ENCODE data around the gene FAM107B. TPM values are rescaled to one million over a fixed set of nuclear protein-coding genes. Genes with fewer than 3 reads are reported as not detected.

The FAM107B gene
- total RNA-seq, 3 donors from 2014 or later: 30.8 to 56.1 (median 51.8) TPM

DNA sequence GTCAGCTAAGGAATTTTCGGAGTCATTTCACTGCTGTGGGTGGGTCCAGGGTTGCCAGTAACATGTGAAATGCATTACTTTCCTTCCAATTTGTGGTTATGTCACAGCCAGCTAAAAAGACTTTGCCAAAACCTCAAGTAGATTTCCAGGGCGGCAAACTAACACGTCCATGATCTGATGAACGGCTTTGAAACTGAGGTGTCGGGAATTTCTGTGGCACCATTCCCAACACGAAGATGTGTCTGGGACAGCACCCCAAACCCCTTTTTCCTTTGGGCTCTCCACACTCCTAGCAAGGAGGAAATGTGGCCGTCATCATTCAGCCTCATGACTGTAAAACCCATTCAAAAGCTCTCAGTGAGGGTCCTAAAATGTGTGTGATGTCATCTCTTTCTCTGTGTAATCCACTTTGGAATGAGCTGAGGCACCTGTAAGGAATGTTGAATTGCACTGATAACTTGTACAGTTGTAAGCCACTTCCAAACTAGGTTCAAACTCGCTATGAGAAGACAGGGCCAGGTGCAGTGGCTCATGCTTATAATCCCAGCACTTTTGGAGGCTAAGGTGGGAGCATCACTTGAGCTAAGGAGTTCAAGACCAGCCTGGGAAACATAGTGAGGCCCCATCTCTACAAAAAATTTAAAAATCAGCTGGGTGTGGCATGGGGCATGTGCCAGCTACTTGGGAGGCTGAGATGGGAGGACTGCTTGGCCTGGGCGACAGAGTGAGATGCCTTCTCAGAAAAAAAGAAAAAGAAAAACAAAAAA lies 297.9 kb downstream of the FAM107B start:
- Histone ChIP-seq H3K27ac (no peak overlapping the region), H3K4me3 (no peak overlapping the region), H3K36me3 (no peaks in the 10 kb centered on the region), H3K9me3 (no peaks in the 10 kb centered on the region), H3K4me1 (no peaks in the 10 kb centered on the region), H3K27me3 (no peaks in the 10 kb centered on the region)
- no peak for DNase-seq (ENCODE audit: low spot score in 2 of 2)
- intact Hi-C loops (cut with DNase I; ENCODE audit: low total_unique reads): no loop called here
- TF ChIP-seq, protein P1, sequence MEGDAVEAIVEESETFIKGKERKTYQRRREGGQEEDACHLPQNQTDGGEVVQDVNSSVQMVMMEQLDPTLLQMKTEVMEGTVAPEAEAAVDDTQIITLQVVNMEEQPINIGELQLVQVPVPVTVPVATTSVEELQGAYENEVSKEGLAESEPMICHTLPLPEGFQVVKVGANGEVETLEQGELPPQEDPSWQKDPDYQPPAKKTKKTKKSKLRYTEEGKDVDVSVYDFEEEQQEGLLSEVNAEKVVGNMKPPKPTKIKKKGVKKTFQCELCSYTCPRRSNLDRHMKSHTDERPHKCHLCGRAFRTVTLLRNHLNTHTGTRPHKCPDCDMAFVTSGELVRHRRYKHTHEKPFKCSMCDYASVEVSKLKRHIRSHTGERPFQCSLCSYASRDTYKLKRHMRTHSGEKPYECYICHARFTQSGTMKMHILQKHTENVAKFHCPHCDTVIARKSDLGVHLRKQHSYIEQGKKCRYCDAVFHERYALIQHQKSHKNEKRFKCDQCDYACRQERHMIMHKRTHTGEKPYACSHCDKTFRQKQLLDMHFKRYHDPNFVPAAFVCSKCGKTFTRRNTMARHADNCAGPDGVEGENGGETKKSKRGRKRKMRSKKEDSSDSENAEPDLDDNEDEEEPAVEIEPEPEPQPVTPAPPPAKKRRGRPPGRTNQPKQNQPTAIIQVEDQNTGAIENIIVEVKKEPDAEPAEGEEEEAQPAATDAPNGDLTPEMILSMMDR (IDR thresholded peaks at IDR 0.05): no peak
- TF ChIP-seq POLR2AphosphoS5 (IDR thresholded peaks at IDR 0.05): no peak
- no peak for TF ChIP-seq POLR2A (IDR thresholded peaks at IDR 0.05)

DNA sequence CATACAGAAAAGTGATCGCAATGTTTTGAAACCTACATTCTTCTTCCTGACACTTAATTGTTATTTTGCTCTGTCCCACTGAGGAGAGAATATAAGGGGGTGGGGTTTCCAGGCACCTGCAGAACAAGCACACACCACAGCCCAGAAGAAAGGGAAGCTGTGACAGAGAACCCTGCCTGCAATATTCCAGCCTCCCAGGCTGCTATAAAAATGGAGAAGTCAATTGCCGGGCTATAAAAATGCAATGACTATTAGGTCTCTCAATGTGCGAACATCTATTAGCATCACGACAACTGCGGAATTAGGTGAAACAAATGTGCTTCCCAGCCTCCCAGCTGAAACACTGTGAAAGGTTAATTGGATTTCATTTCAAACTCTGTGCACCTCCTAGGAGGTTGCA lies 298.7 kb downstream of the FAM107B start:
- intact Hi-C loops (cut with DNase I; ENCODE audit: low total_unique reads): no loop called here
- no peak overlapping the region for H3K27ac ChIP-seq
- DNase-seq (ENCODE audit: low spot score in 2 of 2): no peak
- H3K9me3 ChIP-seq: no peaks in the 10 kb centered on the region
- TF ChIP-seq, protein P1 (IDR thresholded peaks at IDR 0.05): no peak
- no peak for TF ChIP-seq POLR2AphosphoS5 (IDR thresholded peaks at IDR 0.05)
- no peak for TF ChIP-seq POLR2A (IDR thresholded peaks at IDR 0.05)
- H3K27me3 ChIP-seq: no peaks in the 10 kb centered on the region
- H3K36me3 ChIP-seq: no peaks in the 10 kb centered on the region
- H3K4me3 ChIP-seq: no peak overlapping the region
- no peaks in the 10 kb centered on the region for H3K4me1 ChIP-seq

DNA sequence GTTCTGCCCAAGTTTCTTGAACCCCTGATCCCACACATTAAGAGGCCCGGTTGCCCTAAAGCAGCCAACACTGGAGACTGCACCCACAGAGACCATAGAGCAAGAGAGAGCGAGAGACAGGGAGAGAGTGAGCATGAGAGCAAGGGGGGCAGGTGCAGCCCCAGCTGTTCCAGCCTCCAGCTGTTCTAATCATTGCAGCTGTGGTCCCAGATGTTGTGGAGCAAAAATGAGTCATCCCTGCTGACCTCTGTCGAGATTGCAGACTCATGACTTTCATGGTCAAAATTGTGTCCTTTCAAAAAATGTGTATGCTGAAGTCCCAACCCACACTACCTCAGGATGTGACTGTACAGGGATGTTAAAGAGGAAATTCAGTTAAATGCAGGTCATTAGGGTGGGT lies 300.0 kb downstream of the FAM107B start:
- no peak for TF ChIP-seq POLR2A (IDR thresholded peaks at IDR 0.05)
- TF ChIP-seq POLR2AphosphoS5 (IDR thresholded peaks at IDR 0.05): no peak
- TF ChIP-seq, protein P1 (IDR thresholded peaks at IDR 0.05): no peak
- Histone ChIP-seq H3K36me3 (no peaks in the 10 kb centered on the region), H3K27ac (no peak overlapping the region), H3K4me3 (no peak overlapping the region), H3K27me3 (peaks cover 0 to 2% of the 10 kb centered on the region in 2 donors), H3K9me3 (no peaks in the 10 kb centered on the region), H3K4me1 (no peaks in the 10 kb centered on the region)
- DNase-seq (ENCODE audit: low spot score in 2 of 2): no peak
- intact Hi-C loops (cut with DNase I; ENCODE audit: low total_unique reads): no loop called here

DNA sequence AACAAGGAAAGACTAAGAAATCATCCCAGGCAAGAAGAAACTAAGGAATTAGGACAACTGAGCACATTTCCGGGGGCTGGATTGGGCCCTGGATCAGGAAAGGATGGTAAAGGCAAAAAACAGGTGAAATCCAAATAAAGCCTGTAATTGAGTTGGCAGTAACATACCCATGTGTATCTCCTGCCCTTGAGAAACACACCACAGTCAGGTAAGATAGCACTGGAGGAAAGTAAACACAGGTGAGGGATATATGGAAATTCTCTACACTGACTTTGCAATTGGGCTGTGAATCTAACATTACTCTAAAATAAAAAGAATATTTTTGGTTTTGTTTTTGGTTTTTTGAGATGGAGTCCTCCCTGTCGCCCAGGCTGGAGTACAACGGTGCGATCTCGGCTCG lies 303.8 kb downstream of the FAM107B start:
- DNase-seq (ENCODE audit: low spot score in 2 of 2): no peak
- H3K27me3 ChIP-seq: peaks cover 0 to 8% of the 10 kb centered on the region in 2 donors
- TF ChIP-seq POLR2AphosphoS5 (IDR thresholded peaks at IDR 0.05) (no peak), POLR2A (IDR thresholded peaks at IDR 0.05) (no peak)
- TF ChIP-seq, protein P1 (IDR thresholded peaks at IDR 0.05): no peak
- no peaks in the 10 kb centered on the region for H3K36me3 ChIP-seq
- H3K4me1 ChIP-seq: no peaks in the 10 kb centered on the region
- H3K9me3 ChIP-seq: no peaks in the 10 kb centered on the region
- intact Hi-C loops (cut with DNase I; ENCODE audit: low total_unique reads): no loop called here
- H3K4me3 ChIP-seq: no peak overlapping the region
- no peak overlapping the region for H3K27ac ChIP-seq

DNA sequence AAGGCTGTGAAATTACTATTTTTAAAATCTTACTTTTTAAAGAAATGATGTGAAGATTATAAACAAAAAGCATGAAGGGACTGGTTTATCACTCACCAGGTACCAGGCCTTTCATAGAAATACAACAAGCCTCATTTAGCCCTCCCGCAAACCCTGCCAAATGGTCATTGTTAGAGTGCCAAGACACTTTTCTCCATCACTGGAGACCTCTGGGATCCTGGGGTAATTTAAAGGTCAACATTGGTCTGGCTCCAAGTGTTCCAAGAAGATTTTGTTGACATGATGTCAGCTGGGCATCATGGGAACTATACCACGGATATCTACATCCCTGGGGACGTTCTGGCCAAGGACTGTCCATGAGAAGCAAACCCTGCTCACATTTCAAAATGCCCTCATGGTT lies 306.0 kb downstream of the FAM107B start:
- H3K27ac ChIP-seq: no peak overlapping the region
- H3K27me3 ChIP-seq: peaks cover 0 to 8% of the 10 kb centered on the region in 2 donors
- no peaks in the 10 kb centered on the region for H3K4me1 ChIP-seq
- TF ChIP-seq, protein P1 (IDR thresholded peaks at IDR 0.05): no peak
- TF ChIP-seq POLR2A (IDR thresholded peaks at IDR 0.05) (no peak), POLR2AphosphoS5 (IDR thresholded peaks at IDR 0.05) (no peak)
- no peaks in the 10 kb centered on the region for H3K36me3 ChIP-seq
- DNase-seq (ENCODE audit: low spot score in 2 of 2): no peak
- intact Hi-C loops (cut with DNase I; ENCODE audit: low total_unique reads): no loop called here
- no peak overlapping the region for H3K4me3 ChIP-seq
- no peaks in the 10 kb centered on the region for H3K9me3 ChIP-seq

Measured in breast epithelium (tissue), 4 donors.